Ishikawa (cell line): Measurements from ENCODE around the gene SMC6.

Experiments
- CREB1 ChIP-seq: IDR thresholded peaks from 2 replicates; pipeline ENCODE4 v1.6.1; 2012; ENCODE audit warnings: low read depth
- EGR1 ChIP-seq: IDR thresholded peaks from 2 replicates; pipeline ENCODE4 v1.6.1; 2012
- EP300 ChIP-seq: IDR thresholded peaks from 2 replicates; pipeline ENCODE4 v1.6.1; 2012; ENCODE audit warnings: borderline replicate concordance
- RAD21 ChIP-seq: IDR thresholded peaks from 2 replicates; pipeline ENCODE4 v1.6.1; 2012; ENCODE audit warnings: low read depth

- TF ChIP-seq EGR1 (no peak), RAD21 (no peak), EP300 (no peak), CREB1 (no peak)
Observed at GRCh38 chr2:17621781-17622180, 131.8 kb downstream of the SMC6 start.
